Measurements from ENCODE around the gene FADS6.
"Not testable (repeated sequence)": the region's sequence is repeated elsewhere in the genome, so short reads cannot be mapped to it uniquely, and the experiment has no call there.

FADS6 gene

GRCh38 chr17:74872313-74873036, 21.0 kb downstream of the FADS6 start, which contains the start of gene FDXR:
Gene FDXR, minus strand, starts transcription at chr17:74872994. Its CDS starts 50 bp downstream, at chr17:74872944.
- Mint-ChIP-seq H3K36me3 (no peaks in the 10 kb centered on the region), H3K27ac (peak within 1 kb of the TSS; percentile 95), H3K9me3 (no peaks in the 10 kb centered on the region), H3K4me1 (peaks cover 16% of the 10 kb centered on the region), H3K4me3 (peak within 1 kb of the TSS; percentile 92), H3K27me3 (no peaks in the 10 kb centered on the region)
- DNase-seq (ENCODE audit: low spot score in 2 of 2) = no peak
- ATAC-seq (ENCODE audit: low read depth) = no peak

- no peak overlapping the region for H3K27ac Mint-ChIP-seq
- ATAC-seq (ENCODE audit: low read depth) (no peak), DNase-seq (ENCODE audit: low spot score in 2 of 2) (no peak)
- no peaks in the 10 kb centered on the region for H3K36me3 Mint-ChIP-seq
- no peaks in the 10 kb centered on the region for H3K27me3 Mint-ChIP-seq
- no peaks in the 10 kb centered on the region for H3K9me3 Mint-ChIP-seq
- H3K4me1 Mint-ChIP-seq = peaks cover 16% of the 10 kb centered on the region
- peak overlapping the region; percentile 92 for H3K4me3 Mint-ChIP-seq
These were observed 21.9 kb downstream of the FADS6 start for GRCh38 chr17:74871356-74872076.

- no peak for ATAC-seq (ENCODE audit: low read depth)
- Mint-ChIP-seq H3K36me3 (no peaks in the 10 kb centered on the region), H3K4me1 (peaks cover 16% of the 10 kb centered on the region), H3K4me3 (no peak overlapping the region), H3K27me3 (no peaks in the 10 kb centered on the region), H3K27ac (no peak overlapping the region), H3K9me3 (no peaks in the 10 kb centered on the region)
- no peak for DNase-seq (ENCODE audit: low spot score in 2 of 2)
These were observed 22.9 kb downstream of the FADS6 start for GRCh38 chr17:74870512-74870911.

GRCh38 chr17:74870028-74870427, 23.4 kb downstream of the FADS6 start:
- H3K4me3 Mint-ChIP-seq; ATAC-seq (ENCODE audit: low read depth); DNase-seq (ENCODE audit: low spot score in 2 of 2); H3K27me3 Mint-ChIP-seq; H3K36me3 Mint-ChIP-seq; H3K9me3 Mint-ChIP-seq; H3K27ac Mint-ChIP-seq: not testable (repeated sequence)
- peaks cover 16% of the 10 kb centered on the region for H3K4me1 Mint-ChIP-seq

GRCh38 chr17:74868908-74869255, 24.6 kb downstream of the FADS6 start:
- ATAC-seq (ENCODE audit: low read depth) = no peak
- Mint-ChIP-seq H3K36me3 (no peaks in the 10 kb centered on the region), H3K4me1 (peaks cover 14% of the 10 kb centered on the region), H3K4me3 (no peak overlapping the region), H3K27me3 (no peaks in the 10 kb centered on the region), H3K27ac (no peak overlapping the region), H3K9me3 (no peaks in the 10 kb centered on the region)
- DNase-seq (ENCODE audit: low spot score in 2 of 2) = no peak

GRCh38 chr17:74868251-74868907, 25.1 kb downstream of the FADS6 start:
- Mint-ChIP-seq H3K36me3 (peaks cover 2% of the 10 kb centered on the region), H3K27ac (no peak overlapping the region), H3K9me3 (no peaks in the 10 kb centered on the region), H3K4me3 (no peak overlapping the region), H3K27me3 (no peaks in the 10 kb centered on the region), H3K4me1 (peaks cover 12% of the 10 kb centered on the region)
- ATAC-seq (ENCODE audit: low read depth) = no peak
- no peak for DNase-seq (ENCODE audit: low spot score in 2 of 2)

GRCh38 chr17:74866198-74866835, 27.1 kb downstream of the FADS6 start:
- peaks cover 2% of the 10 kb centered on the region for H3K36me3 Mint-ChIP-seq

GRCh38 chr17:74865504-74866197, 27.8 kb downstream of the FADS6 start:
- no peak overlapping the region for H3K4me3 Mint-ChIP-seq
- DNase-seq (ENCODE audit: low spot score in 2 of 2) (no peak), ATAC-seq (ENCODE audit: low read depth) (no peak)
- peaks cover 5% of the 10 kb centered on the region for H3K4me1 Mint-ChIP-seq
- H3K36me3 Mint-ChIP-seq = peaks cover 2% of the 10 kb centered on the region
- H3K9me3 Mint-ChIP-seq = no peaks in the 10 kb centered on the region
- H3K27ac Mint-ChIP-seq = no peak overlapping the region
- H3K27me3 Mint-ChIP-seq = peaks cover 7% of the 10 kb centered on the region

More at GRCh38 chr17:74866198-74866835, 27.1 kb downstream of the FADS6 start:
- ATAC-seq (ENCODE audit: low read depth) = no peak
- peaks cover 6% of the 10 kb centered on the region for H3K4me1 Mint-ChIP-seq
- H3K27ac Mint-ChIP-seq = no peak overlapping the region
- no peak for DNase-seq (ENCODE audit: low spot score in 2 of 2)
- no peaks in the 10 kb centered on the region for H3K9me3 Mint-ChIP-seq
- H3K27me3 Mint-ChIP-seq = peaks cover 5% of the 10 kb centered on the region
- no peak overlapping the region for H3K4me3 Mint-ChIP-seq

GRCh38 chr17:74864866-74865395, 28.5 kb downstream of the FADS6 start:
- H3K4me3 Mint-ChIP-seq = no peak overlapping the region
- peak; percentile 62 for ATAC-seq (ENCODE audit: low read depth)
- no peak overlapping the region for H3K27ac Mint-ChIP-seq
- H3K4me1 Mint-ChIP-seq = peaks cover 5% of the 10 kb centered on the region
- H3K36me3 Mint-ChIP-seq = peaks cover 2% of the 10 kb centered on the region
- peak; percentile 73 to 80 for DNase-seq (ENCODE audit: low spot score in 2 of 2)
- H3K27me3 Mint-ChIP-seq = peaks cover 7% of the 10 kb centered on the region
- no peaks in the 10 kb centered on the region for H3K9me3 Mint-ChIP-seq

GRCh38 chr17:74864297-74864865, 29.1 kb downstream of the FADS6 start:
- H3K36me3 Mint-ChIP-seq = peaks cover 2% of the 10 kb centered on the region
- DNase-seq (ENCODE audit: low spot score in 2 of 2) (no peak), ATAC-seq (ENCODE audit: low read depth) (no peak)
- no peak overlapping the region for H3K27ac Mint-ChIP-seq
- H3K4me1 Mint-ChIP-seq = peaks cover 4% of the 10 kb centered on the region
- peaks cover 7% of the 10 kb centered on the region for H3K27me3 Mint-ChIP-seq
- H3K4me3 Mint-ChIP-seq = no peak overlapping the region
- H3K9me3 Mint-ChIP-seq = no peaks in the 10 kb centered on the region

- ATAC-seq (ENCODE audit: low read depth) (no peak), DNase-seq (ENCODE audit: low spot score in 2 of 2) (no peak)
- H3K36me3 Mint-ChIP-seq = peaks cover 2% of the 10 kb centered on the region
- H3K9me3 Mint-ChIP-seq = no peaks in the 10 kb centered on the region
- peaks cover 12% of the 10 kb centered on the region for H3K27me3 Mint-ChIP-seq
- no peak overlapping the region for H3K4me3 Mint-ChIP-seq
- H3K27ac Mint-ChIP-seq = no peak overlapping the region
- H3K4me1 Mint-ChIP-seq = peaks cover 3% of the 10 kb centered on the region
These were observed 29.8 kb downstream of the FADS6 start for GRCh38 chr17:74863420-74864296.

- no peak overlapping the region for H3K4me3 Mint-ChIP-seq
- H3K36me3 Mint-ChIP-seq = peaks cover 2% of the 10 kb centered on the region
- H3K9me3 Mint-ChIP-seq = no peaks in the 10 kb centered on the region
- peaks cover 14% of the 10 kb centered on the region for H3K27me3 Mint-ChIP-seq
- DNase-seq (ENCODE audit: low spot score in 2 of 2) (no peak), ATAC-seq (ENCODE audit: low read depth) (no peak)
- no peak overlapping the region for H3K27ac Mint-ChIP-seq
- peaks cover 3% of the 10 kb centered on the region for H3K4me1 Mint-ChIP-seq
These were observed 30.5 kb downstream of the FADS6 start for GRCh38 chr17:74862919-74863318.

All from memory B cell (primary cell).